ENCODE measurements around the gene CSAG1.
"Not testable (repeated sequence)": the region's sequence is repeated elsewhere in the genome, so short reads cannot be mapped to it uniquely, and the experiment has no call there.

DNA sequence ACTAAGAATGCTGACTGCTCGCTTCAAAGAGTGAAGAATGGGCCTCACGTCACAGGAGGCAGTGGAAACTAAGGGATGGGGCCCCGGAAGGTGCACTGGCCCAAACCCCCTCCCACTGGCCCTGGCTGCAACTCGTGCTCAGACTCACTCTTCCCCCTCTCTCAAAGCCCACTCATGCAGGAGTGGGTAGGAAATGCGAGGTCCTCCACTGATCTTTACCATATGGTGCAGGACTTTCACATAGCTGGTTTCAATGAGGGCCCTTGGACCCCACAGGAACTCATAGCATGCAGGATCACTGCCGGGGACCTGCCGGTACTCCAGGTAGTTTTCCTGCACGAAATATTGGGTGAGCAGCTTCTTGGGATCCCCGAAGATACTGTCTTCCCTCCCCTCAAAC is 33.0 kb upstream of the CSAG1 start:
- TF ChIP-seq POLR2A (IDR thresholded peaks at IDR 0.05) = not testable (repeated sequence)
- TF ChIP-seq, protein P1, sequence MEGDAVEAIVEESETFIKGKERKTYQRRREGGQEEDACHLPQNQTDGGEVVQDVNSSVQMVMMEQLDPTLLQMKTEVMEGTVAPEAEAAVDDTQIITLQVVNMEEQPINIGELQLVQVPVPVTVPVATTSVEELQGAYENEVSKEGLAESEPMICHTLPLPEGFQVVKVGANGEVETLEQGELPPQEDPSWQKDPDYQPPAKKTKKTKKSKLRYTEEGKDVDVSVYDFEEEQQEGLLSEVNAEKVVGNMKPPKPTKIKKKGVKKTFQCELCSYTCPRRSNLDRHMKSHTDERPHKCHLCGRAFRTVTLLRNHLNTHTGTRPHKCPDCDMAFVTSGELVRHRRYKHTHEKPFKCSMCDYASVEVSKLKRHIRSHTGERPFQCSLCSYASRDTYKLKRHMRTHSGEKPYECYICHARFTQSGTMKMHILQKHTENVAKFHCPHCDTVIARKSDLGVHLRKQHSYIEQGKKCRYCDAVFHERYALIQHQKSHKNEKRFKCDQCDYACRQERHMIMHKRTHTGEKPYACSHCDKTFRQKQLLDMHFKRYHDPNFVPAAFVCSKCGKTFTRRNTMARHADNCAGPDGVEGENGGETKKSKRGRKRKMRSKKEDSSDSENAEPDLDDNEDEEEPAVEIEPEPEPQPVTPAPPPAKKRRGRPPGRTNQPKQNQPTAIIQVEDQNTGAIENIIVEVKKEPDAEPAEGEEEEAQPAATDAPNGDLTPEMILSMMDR (IDR thresholded peaks at IDR 0.05) = not testable (repeated sequence)

All from Peyer's patch (tissue), 4 donors.